ENCODE results near the gene GPC1.

Gene GPC1

DNA sequence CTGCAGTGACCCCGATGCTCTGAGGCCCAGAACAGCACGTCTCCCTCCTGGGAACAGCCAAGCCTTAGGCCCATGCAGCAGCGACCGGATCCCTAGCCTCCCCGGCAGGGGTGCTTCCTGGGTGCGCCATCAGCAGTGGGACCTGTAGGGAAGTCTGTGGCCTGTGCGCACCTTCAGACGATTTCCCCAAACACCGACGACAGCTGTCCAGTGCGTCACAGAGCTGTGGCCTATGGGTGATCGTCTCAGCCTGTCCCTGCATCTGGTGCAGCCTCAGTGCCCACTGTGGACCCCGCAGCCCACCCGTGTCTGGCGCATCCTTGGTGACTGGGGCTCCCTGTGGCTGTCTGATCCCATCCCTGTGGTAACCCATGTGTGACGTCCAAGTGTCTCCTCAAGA lies 9.0 kb downstream of the GPC1 start:
- no peak for DNase-seq

DNA sequence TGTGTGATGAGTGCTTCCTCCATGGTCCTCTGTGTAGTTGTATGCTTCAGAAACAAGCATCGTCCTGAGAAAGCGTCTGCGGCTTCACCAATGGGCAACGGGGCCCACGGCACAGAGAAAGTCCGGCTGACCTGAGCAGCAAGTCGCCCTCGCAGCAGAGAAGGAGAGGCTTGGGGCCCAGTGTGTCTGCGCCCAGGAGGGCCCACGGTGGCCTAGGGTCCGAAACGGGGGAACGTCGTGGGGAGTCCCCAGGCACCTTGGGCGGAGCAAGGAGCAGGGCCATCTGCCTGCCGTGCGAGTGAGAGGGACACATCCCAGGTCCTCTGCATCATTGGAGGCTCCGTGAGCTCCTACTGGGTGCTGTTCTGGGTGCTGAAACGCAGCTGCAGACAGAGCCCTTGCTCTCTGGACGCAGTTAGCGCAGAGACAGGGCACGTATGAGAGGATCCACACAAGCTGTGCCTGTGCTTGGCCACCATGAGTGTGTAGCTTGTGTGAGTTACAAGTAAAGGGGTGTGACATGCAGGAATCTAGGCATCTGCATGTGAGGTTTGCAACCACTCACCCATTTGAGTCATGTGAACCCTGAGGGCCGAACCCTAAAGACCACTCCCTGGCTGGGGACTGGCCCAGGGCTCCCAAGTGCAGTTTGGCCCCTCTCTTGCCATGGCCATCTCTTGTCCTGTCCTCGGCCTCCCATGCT lies 10.6 kb downstream of the GPC1 start:
- no peak for DNase-seq

DNA sequence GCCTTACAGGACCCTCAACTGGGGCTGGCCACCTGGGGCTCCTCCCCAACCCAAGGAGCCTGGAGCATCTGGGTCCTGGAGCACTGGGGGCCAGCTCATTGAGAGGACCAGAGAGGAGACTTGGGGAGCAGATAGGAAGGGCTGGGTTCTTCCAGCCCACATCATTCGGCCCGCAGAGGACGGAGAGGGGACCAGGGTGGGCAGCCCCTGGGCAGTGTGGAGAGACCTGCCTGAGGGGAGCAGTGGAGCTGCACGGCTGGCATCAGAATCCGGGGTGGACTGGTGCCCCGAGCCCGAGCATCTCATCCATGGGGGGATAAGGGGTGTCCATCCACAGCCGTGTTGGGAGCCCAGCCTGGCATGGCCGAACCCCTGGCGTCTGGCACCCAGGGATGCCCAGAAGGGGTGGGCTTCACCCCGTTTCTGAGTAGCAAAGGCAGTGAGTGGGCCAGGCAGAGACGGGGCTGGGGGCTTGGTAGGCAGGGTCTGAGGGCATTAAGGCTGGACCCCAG lies 11.3 kb downstream of the GPC1 start:
- DNase-seq, result no peak

DNA sequence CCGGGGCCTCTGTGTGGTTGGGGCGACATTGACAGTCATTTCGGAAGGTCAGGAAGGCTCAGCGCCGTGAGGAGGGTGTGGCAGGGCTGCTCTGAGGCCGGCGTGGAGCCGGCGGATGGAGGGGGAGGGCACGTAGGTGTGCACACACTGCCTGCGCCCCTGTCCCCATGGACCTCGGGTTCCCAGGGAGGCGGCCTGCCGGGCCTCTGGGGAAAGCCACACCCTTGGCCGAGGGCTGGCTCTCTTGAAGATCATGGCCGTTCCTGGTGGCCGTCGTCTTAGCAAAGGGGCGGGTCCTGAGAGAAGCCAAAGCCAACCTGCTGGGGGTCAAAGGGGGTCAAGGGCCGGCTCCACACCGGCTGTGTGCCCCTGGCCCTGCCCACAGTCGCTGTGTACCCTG lies 11.9 kb downstream of the GPC1 start:
- DNase-seq, result no peak

DNA sequence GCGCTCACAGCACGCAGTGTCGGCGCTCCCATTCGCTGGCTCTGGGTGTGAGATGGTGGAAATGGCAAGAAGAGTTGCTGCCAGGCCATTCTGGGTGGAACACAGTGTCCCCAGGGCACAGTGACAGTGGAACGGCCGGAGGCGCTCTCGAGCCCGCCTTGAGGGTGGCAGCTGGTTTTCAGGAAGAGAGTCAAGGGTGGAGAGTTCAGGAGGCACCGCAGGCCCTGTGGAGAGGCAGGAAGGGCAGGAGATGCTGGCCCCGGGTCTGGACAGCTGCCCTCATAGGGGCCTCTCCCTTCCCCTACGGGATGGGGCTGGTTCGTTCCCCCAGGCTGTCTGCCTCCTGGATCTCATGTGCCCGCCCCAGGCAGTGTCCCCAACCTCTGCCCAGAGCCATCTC lies 12.5 kb downstream of the GPC1 start:
- no peak for DNase-seq

DNA sequence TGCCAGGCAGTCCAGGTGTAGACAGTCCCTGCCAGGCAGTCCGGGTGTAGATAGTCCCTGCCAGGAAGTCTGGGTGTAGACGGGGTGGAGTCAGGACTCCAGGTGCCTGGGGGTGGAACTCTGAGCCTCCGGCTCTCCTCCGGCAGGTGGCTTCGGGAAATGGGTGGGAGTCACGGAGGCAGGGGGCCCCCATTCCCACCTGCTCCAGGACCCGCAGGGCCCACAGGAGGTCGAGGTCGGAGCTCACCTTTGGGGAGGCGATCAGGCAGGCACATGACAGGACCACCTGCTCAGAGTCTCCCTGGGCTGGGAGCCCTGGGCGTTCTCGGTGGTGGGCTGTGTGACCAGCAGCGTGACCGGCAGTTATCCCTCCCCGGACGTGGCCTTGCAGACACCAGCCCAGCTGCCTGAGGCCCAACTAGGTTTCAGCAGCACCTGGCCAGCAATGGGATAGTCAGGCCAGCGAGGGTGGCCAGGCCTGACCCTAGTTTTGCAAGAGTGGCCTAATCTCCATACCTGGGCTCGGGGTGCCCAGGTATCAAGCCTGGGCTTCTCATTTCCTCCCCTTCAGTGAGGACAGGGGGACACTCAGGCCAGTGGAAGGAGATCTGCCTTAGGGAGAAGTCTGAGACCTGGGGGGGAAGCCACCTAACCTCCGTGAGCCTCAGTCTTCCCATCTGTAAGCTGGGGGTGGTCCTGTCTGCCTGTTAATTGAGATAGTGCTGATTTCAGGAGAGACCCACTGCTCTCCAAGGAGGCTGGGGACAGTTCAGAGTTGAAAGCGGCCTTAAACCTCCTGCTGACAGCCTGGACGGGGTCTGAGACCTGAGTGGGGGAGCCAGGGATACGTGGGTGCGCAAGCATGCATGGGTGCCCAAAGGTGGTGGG lies 13.2 kb downstream of the GPC1 start:
- no peak for DNase-seq

DNA sequence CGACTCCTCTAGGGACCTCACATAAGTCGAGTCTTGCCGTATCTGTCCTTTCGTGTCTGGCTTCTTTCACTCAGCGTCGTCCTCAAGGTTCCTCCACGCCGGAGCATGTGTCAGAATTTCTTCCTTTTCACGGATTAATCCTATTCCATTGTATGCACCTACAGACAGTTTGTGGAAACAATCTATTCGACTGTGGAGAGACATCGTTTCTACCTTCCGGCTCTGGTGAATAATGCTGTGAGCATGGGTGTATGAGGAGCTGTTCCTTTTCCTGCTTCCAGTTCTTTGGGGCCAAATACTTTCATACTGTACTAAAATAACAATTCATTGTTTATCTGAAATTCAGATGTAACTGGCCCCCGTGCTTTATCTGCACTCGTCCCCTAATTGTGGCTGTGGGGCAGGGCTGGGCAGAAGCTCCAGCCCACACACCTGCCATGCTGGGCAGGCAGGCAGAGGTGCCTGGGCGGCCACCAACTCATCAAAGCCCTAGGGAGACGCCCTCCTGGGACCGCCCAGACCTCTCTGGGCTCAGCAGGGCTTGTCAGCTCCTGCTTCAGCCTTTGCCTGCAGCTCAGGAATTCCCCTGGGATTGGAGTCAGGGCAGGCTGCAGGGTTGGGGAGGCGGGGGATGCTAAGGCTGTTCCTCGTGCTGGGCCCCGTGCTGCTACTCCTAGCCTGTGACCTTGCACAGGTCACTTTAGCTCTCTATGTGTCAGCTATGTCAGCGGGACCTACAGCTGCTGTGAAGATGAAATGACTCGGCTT lies 14.5 kb downstream of the GPC1 start:
- no peak for DNase-seq

DNA sequence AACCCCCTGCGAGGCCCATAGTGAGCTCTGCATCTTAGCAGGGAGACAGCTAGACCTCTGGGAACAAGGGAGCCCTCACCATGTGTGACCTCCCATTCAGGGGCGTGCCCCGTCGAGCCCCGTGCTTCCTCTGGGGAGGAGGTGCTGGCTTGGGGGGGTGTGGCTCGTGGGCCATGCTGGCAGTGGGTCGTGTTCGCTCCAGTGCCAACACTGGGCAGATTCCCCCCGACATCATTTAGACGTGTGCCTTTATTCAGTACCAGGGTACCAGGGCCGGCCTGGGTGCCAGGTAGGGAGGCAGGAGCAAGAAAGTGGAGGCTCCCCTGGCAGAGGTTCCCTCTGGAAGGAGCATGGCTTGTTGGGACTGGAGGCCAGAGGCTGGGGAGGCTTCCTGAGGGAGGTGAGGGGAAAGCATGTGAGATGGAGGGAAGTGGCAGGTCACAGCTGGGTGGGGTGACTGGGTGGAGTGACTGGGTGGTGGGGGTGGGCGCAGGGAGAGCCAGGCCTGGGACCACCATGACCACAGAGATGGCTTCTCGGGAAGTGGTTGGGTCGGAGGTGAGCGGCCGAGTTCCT lies 15.2 kb downstream of the GPC1 start:
- no peak for DNase-seq

DNA sequence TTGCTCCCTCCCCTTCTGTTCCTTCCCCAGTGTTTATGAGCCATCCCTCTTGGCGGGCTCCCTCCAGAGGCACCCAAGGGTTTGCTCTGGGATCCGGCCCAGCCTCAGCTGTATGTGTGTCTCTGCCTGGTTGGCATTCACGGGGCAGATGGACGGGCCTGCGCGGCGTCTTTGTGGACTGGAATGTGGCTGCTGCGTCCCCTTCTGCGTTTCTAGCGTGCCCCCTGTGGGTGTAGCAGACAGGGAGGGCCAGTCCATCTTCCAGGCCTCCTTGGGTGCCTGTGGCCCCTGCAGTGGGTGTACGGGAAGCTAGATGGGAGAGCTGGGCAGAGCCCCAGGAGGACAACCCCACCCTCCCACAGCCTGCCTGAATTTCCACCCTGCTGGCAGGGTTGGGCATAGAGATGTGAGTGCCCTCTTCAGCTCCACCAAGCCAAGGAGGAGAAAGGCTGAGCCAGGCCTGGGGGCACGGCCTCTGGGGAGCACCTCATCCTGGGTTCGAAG lies 15.7 kb downstream of the GPC1 start:
- DNase-seq, result no peak

DNA sequence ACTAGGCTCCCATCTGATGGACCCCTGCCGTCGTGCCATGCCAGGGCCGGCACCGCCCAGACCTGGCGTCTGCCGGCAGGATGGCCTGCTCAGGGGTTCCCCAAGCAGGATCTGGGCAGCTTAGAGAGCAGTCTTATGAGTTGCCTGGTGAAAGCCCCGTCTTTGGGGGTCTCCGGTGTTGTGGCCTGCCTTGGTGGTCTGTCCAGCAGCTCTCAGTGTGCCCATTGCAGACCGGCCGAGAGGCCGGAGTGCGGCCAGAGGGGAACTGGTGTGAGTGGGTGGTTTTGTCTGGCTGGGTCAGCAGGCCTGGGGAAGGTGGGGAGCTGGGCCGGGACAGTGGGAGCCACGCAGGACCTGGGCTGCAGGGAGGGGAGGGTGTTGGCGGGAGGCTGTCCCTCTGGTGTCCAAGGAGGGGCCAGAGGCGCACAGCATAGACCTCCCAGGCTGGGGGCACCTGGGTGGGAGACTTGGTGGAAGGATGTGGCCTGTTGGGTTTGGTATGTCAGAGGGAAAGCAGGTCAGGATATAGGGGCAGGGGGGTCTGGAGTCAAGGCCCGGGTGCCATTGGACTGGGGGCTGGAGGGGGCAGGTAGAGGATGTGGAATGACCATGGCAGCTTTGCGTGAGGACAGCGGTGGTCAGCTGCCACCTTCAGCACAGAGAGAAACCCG lies 16.5 kb downstream of the GPC1 start:
- DNase-seq, result no peak

DNA sequence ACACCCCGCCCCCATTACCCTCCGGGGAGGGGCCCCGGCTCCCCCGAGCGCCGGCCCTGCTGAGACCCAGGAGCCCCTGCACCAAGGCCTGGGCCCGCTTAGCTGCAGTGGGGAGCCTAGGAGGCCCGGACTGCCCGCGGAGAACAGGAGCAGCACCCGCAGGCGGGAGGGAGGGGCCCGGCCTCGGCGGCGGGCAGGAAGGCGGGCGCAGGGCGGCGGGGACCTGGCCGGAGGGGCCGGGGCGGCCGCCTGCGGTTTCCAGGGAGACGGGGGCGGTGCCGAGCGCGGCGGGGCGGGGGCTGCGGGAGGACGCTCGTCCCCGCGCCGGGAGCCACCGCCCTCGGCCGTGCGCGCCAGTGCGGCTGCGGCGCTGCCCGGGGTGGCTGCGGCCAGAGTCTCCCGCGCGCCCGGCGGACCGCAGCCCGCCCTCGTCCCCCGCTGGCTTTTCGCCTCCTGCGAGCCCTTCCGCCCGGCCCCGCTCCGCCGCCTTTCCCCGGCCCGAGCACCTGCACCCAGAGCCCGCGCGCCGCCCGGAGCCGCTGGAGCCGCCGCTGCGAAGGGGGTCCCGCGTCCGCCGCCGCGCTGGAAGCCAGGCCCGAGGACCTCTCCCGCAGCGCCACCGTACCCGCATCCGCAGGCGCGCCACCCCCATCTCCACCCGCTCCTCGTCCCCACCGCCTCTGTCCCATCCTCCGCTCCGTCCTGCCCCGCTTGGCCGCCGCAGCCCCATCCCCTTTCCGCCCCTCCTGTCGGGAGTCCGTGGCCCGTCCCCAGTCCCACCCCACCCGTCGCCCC lies 17.2 kb downstream of the GPC1 start:
- DNase-seq, result no peak

DNA sequence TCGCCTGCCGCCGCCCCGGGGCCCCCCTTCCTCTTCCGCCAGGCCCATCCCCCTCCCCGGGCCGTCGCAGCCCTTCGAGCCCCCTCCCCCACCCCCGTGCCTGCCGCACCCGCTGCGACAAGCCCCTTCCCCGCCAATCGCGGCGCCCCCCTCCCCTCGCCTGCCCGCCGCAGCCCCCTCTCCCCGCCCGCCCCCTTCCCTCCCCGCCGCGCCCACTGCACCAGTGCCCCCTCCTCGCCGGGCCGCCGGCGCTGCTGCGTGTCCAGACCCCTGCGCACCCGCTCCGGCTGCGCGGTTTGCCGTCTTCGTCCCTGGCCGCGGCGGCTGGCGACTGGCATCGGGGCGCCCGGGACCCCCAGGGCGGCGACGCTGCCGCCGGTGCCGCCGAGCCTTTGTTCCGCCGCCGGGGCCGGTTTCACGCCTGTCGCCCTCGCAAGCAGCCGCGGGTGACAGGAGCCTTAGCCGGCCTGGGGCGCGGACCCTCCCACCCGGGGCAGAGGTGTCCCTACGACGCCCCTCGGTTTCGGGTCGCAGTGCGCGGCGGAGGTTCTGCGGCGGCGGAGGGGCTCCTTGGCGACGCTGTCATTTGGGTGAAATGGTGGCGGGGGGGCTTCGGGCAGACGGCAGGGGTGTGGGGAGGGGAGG lies 18.1 kb downstream of the GPC1 start:
- no peak for DNase-seq

DNA sequence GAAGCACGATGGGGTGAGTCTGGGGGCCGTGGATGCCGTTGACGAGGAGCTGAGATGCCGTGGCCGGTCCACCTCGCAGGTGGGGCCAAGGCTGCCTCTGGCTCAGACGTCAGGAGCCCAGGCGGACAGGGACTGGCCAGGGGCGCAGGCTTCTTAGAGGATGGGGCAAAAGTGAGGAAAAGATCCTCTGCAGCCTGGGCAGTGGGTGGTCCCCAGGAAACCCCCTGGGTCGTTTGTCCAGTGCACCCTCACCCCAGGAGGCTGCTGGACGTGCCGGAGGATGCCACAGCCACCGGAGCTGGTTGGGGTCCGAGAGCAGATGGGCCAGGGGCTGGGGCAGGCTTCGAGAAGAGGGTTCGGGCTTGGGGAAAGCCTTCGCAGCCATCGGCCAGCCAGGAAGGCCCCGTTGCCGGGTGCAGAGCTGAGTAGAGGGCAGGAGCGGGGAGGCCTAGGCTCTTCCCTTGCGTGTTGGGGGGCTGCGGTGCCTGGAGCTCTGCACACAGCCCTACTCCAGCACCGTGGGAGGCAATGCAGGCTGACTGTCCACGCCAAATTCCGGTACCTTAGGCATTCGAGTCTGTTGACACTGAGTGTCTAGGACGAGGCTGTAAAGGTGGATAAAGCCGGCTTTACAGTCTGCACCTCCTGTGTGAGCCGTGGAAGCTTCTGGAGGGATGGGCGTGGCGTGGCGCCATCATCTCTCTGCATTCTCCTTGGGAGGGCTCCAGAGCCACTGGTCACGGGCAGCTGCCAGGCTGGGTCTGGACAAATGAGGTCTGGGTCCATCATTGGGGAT lies 18.8 kb downstream of the GPC1 start:
- DNase-seq, result no peak

DNA sequence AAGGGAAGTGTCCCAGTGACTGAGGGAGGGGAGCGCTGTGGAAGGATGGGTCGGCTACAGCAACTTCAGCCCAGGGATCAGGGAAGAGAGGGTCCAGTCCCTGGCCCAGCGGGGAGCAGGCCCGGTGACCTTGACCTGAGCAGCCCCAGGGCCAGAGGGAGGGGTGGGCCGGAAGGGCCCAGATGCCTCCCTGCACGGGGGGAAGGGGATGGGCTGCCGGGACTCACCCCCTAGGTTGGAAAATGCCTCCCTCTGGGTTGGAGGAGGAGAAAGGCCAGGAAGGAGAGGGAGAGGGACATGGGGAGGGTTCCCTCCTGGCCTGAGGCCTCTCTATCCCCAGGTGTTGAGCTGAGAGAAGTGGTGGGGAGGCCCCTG lies 19.8 kb downstream of the GPC1 start:
- no peak for DNase-seq

DNA sequence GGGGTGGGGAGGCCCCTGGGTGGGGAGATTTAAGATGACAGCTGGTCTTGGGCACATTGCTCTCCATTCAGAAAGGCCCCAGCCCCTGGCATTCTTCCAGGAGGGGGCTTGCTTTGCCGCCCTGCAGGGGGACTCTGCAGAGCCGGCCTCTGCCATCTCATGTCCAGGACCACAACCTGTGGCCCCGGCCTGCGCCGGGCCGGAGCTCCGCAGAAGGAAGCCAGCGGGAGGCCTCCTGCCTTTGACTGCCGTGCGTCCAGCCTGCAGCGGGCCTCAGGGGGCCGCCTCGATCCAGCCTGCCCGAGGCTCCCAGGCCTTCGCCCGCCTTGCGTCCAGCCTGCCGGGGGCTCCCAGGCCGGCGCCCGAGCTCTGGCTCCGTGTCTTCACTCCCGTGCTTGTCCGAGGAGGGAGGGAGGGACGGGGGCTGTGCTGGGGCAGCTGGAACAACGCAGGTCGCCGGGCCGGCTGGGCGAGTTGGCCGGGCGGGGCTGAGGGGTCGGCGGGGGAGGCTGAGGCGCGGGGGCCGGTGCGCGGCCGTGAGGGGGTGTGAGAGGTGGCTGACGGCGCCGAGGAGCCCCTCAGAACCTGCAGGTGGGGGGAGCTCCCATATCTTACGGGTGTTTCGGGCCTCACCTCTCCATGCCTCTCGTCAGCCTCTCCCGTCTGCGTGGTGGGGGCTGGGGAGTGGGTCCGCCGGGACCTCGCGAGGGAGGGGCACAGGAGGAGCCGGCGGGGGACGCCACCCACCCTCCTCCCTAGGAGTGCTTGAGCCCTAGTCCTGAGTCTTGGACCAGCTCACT lies 20.4 kb downstream of the GPC1 start:
- DNase-seq, result no peak

DNA sequence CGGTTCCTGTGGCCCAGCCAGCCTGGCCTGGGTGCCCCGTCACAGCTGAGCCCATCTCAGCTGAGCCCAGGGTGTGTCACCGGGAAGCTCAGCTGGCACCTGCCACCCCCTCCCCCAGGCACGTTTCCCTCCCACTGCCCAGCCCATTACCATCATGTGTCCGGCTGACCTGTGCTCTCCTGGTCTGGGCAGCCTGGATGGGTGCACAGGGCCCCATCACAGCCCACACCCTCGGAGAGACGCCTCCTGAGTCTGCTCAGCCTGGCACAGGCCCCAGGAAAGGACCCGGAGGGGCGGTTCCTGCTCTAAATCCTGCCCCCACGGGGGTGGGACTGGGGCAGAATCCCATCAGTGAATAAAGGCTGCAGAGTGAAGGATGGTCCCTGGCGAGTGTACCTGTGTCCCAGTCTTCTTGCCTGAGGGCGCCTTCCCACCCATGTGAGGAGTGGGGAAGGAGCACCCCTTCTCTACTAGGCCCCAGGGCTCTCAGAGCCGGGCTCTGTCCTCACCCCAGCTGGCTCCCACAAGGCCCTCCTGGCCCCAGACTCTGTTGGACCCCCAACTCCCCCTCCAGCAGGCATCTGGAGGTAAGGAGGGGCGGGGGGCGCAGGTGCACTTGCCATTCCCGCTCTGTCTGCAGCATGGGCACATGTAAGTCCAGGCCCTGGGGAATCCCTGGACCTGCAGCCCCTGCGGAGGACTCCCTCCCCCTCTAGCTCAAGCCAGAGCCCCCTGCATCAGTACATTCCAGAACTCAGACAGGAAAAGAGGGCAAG lies 21.2 kb downstream of the GPC1 start:
- DNase-seq, result no peak

DNA sequence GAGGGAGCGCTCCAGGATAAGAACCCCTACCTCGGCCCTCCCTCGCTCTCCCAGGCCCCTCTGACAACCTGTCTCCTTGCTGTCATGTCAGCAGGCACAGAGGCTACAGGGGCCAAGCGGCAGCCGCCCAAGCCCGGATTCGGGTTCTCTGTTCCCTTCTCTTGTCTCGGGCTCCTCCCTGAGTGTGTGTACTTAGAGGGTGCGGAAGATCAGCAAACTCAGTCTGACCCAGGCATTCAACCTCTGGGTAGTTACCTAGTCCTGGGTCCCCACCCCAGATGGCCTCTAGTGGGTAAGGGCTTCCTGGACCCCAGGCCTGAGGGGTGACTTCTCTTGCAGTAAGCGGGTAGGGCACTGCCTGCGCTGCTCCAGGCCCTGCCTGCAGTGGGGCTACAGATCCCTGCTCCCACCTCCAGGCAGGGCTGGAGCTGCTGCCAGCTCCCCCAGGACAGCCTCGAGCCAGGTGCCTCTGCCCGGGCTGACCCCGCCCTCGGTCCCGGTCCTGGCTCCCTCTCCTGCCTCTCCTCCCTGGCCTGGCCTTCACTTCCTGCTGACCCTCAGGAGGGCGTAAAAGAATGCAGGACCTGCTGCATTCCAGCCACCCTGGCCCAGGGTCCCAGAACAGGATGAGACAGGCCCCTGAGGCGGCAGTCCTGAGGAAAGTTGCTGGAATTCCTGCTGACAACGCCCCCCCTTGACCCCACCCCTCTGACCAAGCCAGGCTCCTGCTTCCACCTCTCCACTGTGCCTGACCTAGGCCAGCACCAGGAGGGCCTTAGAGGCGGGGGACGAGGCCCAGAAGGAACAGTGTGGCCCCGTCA lies 22.0 kb downstream of the GPC1 start:
- no peak for DNase-seq

All from inflammatory macrophage treated with lipopolysaccharide for 1 hour (primary cell).